Left ventricle myocardium inferior (tissue), 1 donor: ENCODE measurements around the gene CPB2. TPM values are rescaled to one million over a fixed set of nuclear protein-coding genes. Genes with fewer than 3 reads are reported as not detected.

Source experiments
- DNase-seq: peaks from one replicate; pipeline ENCODE4 v3.0.0-alpha.2; 2020
- H3K27ac ChIP-seq: fragments of 200-600 bp; replicated peaks from 2 replicates; pipeline ENCODE4 v1.8.0; 2021
- H3K27me3 ChIP-seq: fragments of 200-600 bp; 2 replicates; pipeline ENCODE4 v1.8.0; 2021; ENCODE audit warnings: low read depth
- H3K36me3 ChIP-seq: fragments of 200-600 bp; 2 replicates; pipeline ENCODE4 v1.8.0; 2021
- H3K4me1 ChIP-seq: fragments of 200-600 bp; 2 replicates; pipeline ENCODE4 v1.8.0; 2021
- H3K4me3 ChIP-seq: fragments of 200-600 bp; 2 replicates; pipeline ENCODE4 v1.8.0; 2021; ENCODE audit warnings: mild to moderate bottlenecking, moderate library complexity
- H3K9me3 ChIP-seq: fragments of 200-600 bp; replicated peaks from 2 replicates; pipeline ENCODE4 v1.8.0; 2021
- CTCF ChIP-seq: fragments of 200-600 bp; IDR thresholded peaks from 2 replicates; pipeline ENCODE4 v1.8.0; 2021; ENCODE audit warnings: antibody characterized with exemption, mild to moderate bottlenecking, borderline replicate concordance
- intact Hi-C: fragments of 100-400 bp; cut with micrococcal nuclease; formaldehyde crosslinking; loops from one replicate; pipeline ENCODE4 v1.11.0; 2022
- total RNA-seq: library from RNA; stranded (reverse); fragmentation: NEBNext Ultra II Directional; extraction: Animal tissue kit (Norgen Biotek cat#: 25700); gene quantifications from one replicate; pipeline ENCODE4 v1.2.1, GENCODE V29; 2021
- donor health status: DM: no; HTN: yes; CAD: no; lungs with severe emphysema.

The CPB2 gene
- total RNA-seq, 1 donor from 2014 or later: not detected

DNA sequence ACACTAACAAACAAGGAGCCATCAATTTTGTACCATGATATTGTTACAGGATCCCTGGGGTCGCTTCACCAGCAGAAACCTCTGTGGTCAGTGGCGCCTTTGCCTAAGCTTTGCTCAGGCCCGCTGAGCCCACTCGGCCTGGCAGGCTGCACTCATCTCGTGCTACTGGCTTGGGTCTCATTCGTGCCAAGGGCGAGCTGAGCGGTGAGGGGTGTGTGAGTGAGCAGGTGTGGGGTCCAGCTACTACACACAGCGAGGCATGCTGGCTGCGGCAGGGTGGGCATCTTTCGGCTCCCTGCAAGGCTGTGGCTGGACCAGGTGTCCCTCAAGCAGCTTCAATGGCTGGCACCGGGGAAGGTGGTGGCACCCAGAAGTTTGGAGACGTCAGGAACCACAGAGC is 19.1 kb downstream of the CPB2 start:
- no peaks in the 10 kb centered on the region for H3K36me3 ChIP-seq
- no peaks in the 10 kb centered on the region for H3K4me1 ChIP-seq
- no peaks in the 10 kb centered on the region for H3K27me3 ChIP-seq
- no peaks in the 10 kb centered on the region for H3K9me3 ChIP-seq
- DNase-seq: no peak
- intact Hi-C loops: no loop called here
- no peak overlapping the region for H3K27ac ChIP-seq
- no peak overlapping the region for H3K4me3 ChIP-seq
- TF ChIP-seq CTCF: no peak

DNA sequence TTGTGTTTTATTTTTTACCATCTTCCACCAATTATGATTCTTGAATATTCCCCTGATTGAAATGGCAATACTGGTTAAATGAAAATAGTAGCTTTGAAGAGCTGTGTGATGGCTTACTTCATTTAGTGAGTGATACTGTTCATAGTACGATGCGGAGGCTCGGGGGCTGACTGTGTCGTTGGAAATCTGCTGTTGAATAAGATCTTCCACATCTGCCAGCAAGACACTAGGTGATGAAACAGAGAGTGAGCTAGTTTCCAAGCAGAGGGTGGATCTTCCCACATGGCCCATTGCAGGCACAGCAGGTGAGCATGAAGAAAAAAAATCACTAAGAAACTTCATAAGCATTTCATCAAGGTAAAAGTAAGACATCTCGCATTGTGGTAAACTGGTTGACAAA is 22.5 kb downstream of the CPB2 start:
- Histone ChIP-seq H3K4me1 (no peaks in the 10 kb centered on the region), H3K27me3 (no peaks in the 10 kb centered on the region), H3K4me3 (no peak overlapping the region), H3K9me3 (no peaks in the 10 kb centered on the region), H3K36me3 (no peaks in the 10 kb centered on the region), H3K27ac (no peak overlapping the region)
- TF ChIP-seq CTCF: no peak
- intact Hi-C loops: no loop called here
- no peak for DNase-seq

- H3K27ac ChIP-seq: no peak overlapping the region
- H3K4me1 ChIP-seq: no peaks in the 10 kb centered on the region
- no peak for DNase-seq
- H3K4me3 ChIP-seq: no peak overlapping the region
- intact Hi-C loops: no loop called here
- H3K9me3 ChIP-seq: no peaks in the 10 kb centered on the region
- no peaks in the 10 kb centered on the region for H3K36me3 ChIP-seq
- no peak for TF ChIP-seq CTCF
- no peaks in the 10 kb centered on the region for H3K27me3 ChIP-seq
Observed at GRCh38 chr13:46079770-46080169, 25.1 kb downstream of the CPB2 start.

GRCh38 chr13:46077265-46077664 is 27.6 kb downstream of the CPB2 start:
- intact Hi-C loops: no loop called here

GRCh38 chr13:46076827-46077226 is 28.0 kb downstream of the CPB2 start:
- H3K4me1 ChIP-seq: no peaks in the 10 kb centered on the region
- H3K27ac ChIP-seq: no peak overlapping the region
- TF ChIP-seq CTCF: no peak
- intact Hi-C loops: no loop called here
- no peaks in the 10 kb centered on the region for H3K36me3 ChIP-seq
- DNase-seq: no peak
- no peaks in the 10 kb centered on the region for H3K9me3 ChIP-seq
- no peaks in the 10 kb centered on the region for H3K27me3 ChIP-seq
- H3K4me3 ChIP-seq: no peak overlapping the region

More at GRCh38 chr13:46077265-46077664, 27.6 kb downstream of the CPB2 start:
- H3K27me3 ChIP-seq: no peaks in the 10 kb centered on the region
- H3K4me1 ChIP-seq: no peaks in the 10 kb centered on the region
- H3K27ac ChIP-seq: no peak overlapping the region
- no peak for TF ChIP-seq CTCF
- no peaks in the 10 kb centered on the region for H3K36me3 ChIP-seq
- no peak overlapping the region for H3K4me3 ChIP-seq
- no peaks in the 10 kb centered on the region for H3K9me3 ChIP-seq
- DNase-seq: no peak

DNA sequence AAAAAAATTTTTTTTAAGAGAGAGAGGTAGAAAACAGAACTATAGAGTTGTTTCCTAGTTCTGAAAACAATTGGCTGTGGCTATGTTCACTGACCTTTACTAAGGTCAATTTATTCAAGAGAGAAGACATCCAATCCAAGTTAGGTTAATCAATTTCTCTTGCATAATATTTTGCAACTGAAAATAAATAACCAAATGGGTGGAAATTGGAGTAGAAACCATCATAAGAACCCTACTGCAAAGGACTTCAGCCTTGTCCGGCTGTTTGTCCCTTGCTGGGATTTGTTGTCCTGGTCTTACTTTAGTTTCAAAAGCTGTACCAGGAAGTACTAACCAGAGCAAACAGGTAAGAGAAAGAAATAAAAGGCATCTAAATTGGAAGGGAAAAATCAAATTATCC is 29.0 kb downstream of the CPB2 start:
- no peaks in the 10 kb centered on the region for H3K4me1 ChIP-seq

More for the DNA sequence above, 29.0 kb downstream of the CPB2 start:
- Histone ChIP-seq H3K9me3 (no peaks in the 10 kb centered on the region), H3K36me3 (no peaks in the 10 kb centered on the region), H3K27ac (no peak overlapping the region), H3K27me3 (no peaks in the 10 kb centered on the region), H3K4me3 (no peak overlapping the region)
- DNase-seq: no peak
- TF ChIP-seq CTCF: no peak
- intact Hi-C loops: no loop called here
